K562 (cell line): Measurements from ENCODE around the gene SCLT1. TPM values are rescaled to one million over a fixed set of nuclear protein-coding genes. Genes with fewer than 3 reads are reported as not detected.

Experiments
- ATAC-seq: fragments of 200-7000 bp; cut with Tn5 transposase; 3 replicates; pipeline ENCODE4 v1.9.1; 2020; ENCODE audit warnings: moderate library complexity
- BruUV-seq: library from RNA; stranded (reverse); fragments of 400-500 nt; replicated peaks from 2 replicates; lab custom pipeline; 2021; lab: Mats Ljungman, UMichigan
- CTCF ChIA-PET: fragments of 300-600 bp; formaldehyde crosslinking; extraction: SDS; loops from one replicate; lab custom pipeline; 2021; ENCODE audit warnings: low intra/inter-chr PET ratio; lab: Yijun Ruan, JAX
- POLR2A ChIA-PET: fragments of 300-600, 350-650 bp; sonication (Branson Sonifier 250); formaldehyde crosslinking; extraction: SDS; loops from one replicate; lab custom pipeline; 2021; ENCODE audit warnings: antibody characterized with exemption, inconsistent platforms; lab: Yijun Ruan, JAX
- DNase-seq, 4 experiments: peaks; one replicate each; pipeline versions ENCODE4 v3.0.0 to v3.0.0-alpha.2; 2011 to 2018; ENCODE audit warnings: low spot score in 3 of 4, mixed read lengths in 3 of 4; ENCODE audit errors: extremely low read depth in 1 of 4
- FAIRE-seq: peaks from 2 replicates; lab custom pipeline; 2011; peaks lifted over from hg19 to GRCh38; lab: Jason Lieb, UNC
- H2AFZ ChIP-seq: 2 replicates; pipeline ENCODE4 v1.6.0; 2011; ENCODE audit warnings: low read depth, low read length, control low read depth, inconsistent platforms
- H3K27ac ChIP-seq: fragments of 200-600 bp; 3 replicates; pipeline ENCODE4 v1.8.0; 2011; ENCODE audit warnings: low read depth, mild to moderate bottlenecking, control low read depth, inconsistent platforms, low read length, moderate library complexity, mixed read lengths; ENCODE audit errors: extremely low read depth
- H3K27me3 ChIP-seq, 2 experiments: fragments of 300-600 bp in 1 of 2; 2 replicates in 1 of 2; 3 replicates in 1 of 2; pipeline versions ENCODE4 v1.6.0 to v1.8.0; 2011; ENCODE audit warnings: inconsistent platforms in 2 of 2, low read length in 2 of 2, mild to moderate bottlenecking in 1 of 2, mixed read lengths in 1 of 2, moderate library complexity in 1 of 2; ENCODE audit not compliant: control insufficient read depth in 2 of 2, insufficient read depth in 2 of 2
- H3K36me3 ChIP-seq: fragments of 300-600 bp; 3 replicates; pipeline ENCODE4 v1.8.0; 2011; ENCODE audit warnings: mild to moderate bottlenecking, low read length, inconsistent platforms; ENCODE audit not compliant: control insufficient read depth, insufficient read depth
- H3K4me1 ChIP-seq, 2 experiments: fragments of 200-600 bp in 1 of 2; replicated peaks in 1 of 2; 2 replicates in 1 of 2; 3 replicates in 1 of 2; pipeline versions ENCODE4 v1.5.1 to v1.8.0; 2011; ENCODE audit warnings: inconsistent platforms in 2 of 2, low read length in 2 of 2, mild to moderate bottlenecking in 1 of 2, mixed read lengths in 1 of 2, moderate library complexity in 1 of 2; ENCODE audit not compliant: control insufficient read depth in 2 of 2, insufficient read depth in 2 of 2
- H3K4me2 ChIP-seq: 2 replicates; pipeline ENCODE4 v1.6.1; 2011; ENCODE audit warnings: low read length, control low read depth, inconsistent platforms, mixed read lengths; ENCODE audit not compliant: insufficient read depth
- H3K4me3 ChIP-seq: fragments of 200-600 bp; sonication (generic), shearing (Covaris generic); 2 replicates; pipeline ENCODE4 v1.5.1; 2016; ENCODE audit warnings: control low read depth, inconsistent platforms
- H3K79me2 ChIP-seq: fragments of 200-600 bp; 3 replicates; pipeline ENCODE4 v1.8.0; 2011; ENCODE audit warnings: low read length, inconsistent platforms; ENCODE audit not compliant: control insufficient read depth, insufficient read depth
- H3K9ac ChIP-seq, 2 experiments: 2 replicates each; pipeline versions ENCODE4 v1.6.0 to v1.6.1; 2011; ENCODE audit warnings: low read depth in 2 of 2, low read length in 2 of 2, control low read depth in 1 of 2, inconsistent platforms in 1 of 2, mild to moderate bottlenecking in 1 of 2, mixed read lengths in 1 of 2; ENCODE audit not compliant: insufficient read depth in 1 of 2
- H3K9me1 ChIP-seq: one replicate; pipeline ENCODE4 v1.6.0; 2011; ENCODE audit warnings: inconsistent platforms, mild to moderate bottlenecking, low read length, moderate library complexity; ENCODE audit not compliant: control insufficient read depth, insufficient read depth
- H3K9me3 ChIP-seq: replicated peaks from 2 replicates; pipeline ENCODE4 v1.5.1; 2011; ENCODE audit warnings: low read depth, low read length, inconsistent platforms; ENCODE audit not compliant: control insufficient read depth, insufficient read depth
- H4K20me1 ChIP-seq: replicated peaks from 2 replicates; pipeline ENCODE4 v1.6.1; 2011; ENCODE audit warnings: low read length, inconsistent platforms, mixed read lengths; ENCODE audit not compliant: control insufficient read depth, insufficient read depth
- HDAC3 ChIP-seq: fragments of 450-650 bp; IDR thresholded peaks from 2 replicates; pipeline ENCODE4 v1.6.1; 2018; ENCODE audit warnings: borderline replicate concordance, mild to moderate bottlenecking, moderate library complexity; ENCODE audit not compliant: partially characterized antibody
- HNRNPK ChIP-seq: fragments of 200-400 bp; formaldehyde crosslinking; IDR thresholded peaks from one replicate; pipeline ENCODE4 v1.6.1; 2018; ENCODE audit warnings: mild to moderate bottlenecking, low read depth, low read length; ENCODE audit not compliant: poor library complexity, severe bottlenecking
- MCM7 ChIP-seq, 2 experiments: fragments of 450-650 bp; IDR thresholded peaks; 2 replicates each; pipeline ENCODE4 v1.6.1; 2016 to 2018
- MTA2 ChIP-seq: fragments of 450-650 bp; IDR thresholded peaks from 2 replicates; pipeline ENCODE4 v1.6.1; 2016; ENCODE audit warnings: low read depth
- NEUROD1 ChIP-seq: fragments of 150-350 bp; IDR thresholded peaks from 2 replicates; pipeline ENCODE4 v1.6.1; 2014; ENCODE audit warnings: borderline replicate concordance, low read length, low read depth; ENCODE audit not compliant: partially characterized antibody
- SAP30 ChIP-seq: fragments of 200-600 bp; sonication (generic); IDR thresholded peaks from 2 replicates; pipeline ENCODE4 v1.6.1; 2012; ENCODE audit warnings: borderline replicate concordance, low read depth, mild to moderate bottlenecking, moderate library complexity, low read length, control low read depth, inconsistent platforms; ENCODE audit not compliant: insufficient read depth, poor library complexity, severe bottlenecking
- WHSC1 ChIP-seq: IDR thresholded peaks from one replicate; pipeline ENCODE4 v1.6.1; 2012; ENCODE audit warnings: low read length, control low read depth, inconsistent platforms
- ZNF133 ChIP-seq: fragments of 250-450 bp; sonication (Bioruptor Pico); IDR thresholded peaks from 2 replicates; pipeline ENCODE4 v1.4.0; 2020; ENCODE audit warnings: mild to moderate bottlenecking
- in situ Hi-C: fragments of 300-500 bp; cut with MboI; formaldehyde crosslinking; loops from 4 replicates; pipeline ENCODE4 v1.15.0; 2018; ENCODE audit warnings: inconsistent platforms, mixed read lengths
- intact Hi-C: fragments of 100-400 bp; cut with micrococcal nuclease; formaldehyde crosslinking; loops from 2 replicates; pipeline ENCODE4 v1.14.2; 2022
- polyA plus RNA-seq, 8 experiments: library from polyadenylated mRNA; depleted of rRNA in 4 of 8; stranded (reverse) in 5 of 8; unstranded in 3 of 8; fragments of >200 nt; fragmentation: Nextera tagmentation in 2 of 8; fragmentation: Illumina TruSeq in 1 of 8; extraction: Ambion mirVana in 2 of 8; extraction: Trizol in 1 of 8; gene quantifications; 2 replicates each; pipeline versions ENCODE4 v1.2.1 to v1.2.3, GENCODE V29; 2011 to 2014; ENCODE audit warnings: inconsistent platforms in 1 of 8, missing spikeins in 1 of 8
- total RNA-seq, 7 experiments: library from RNA; depleted of rRNA in 6 of 7; stranded (reverse); fragments of >200 nt in 6 of 7; fragmentation: Illumina TruSeq in 2 of 7; extraction: Trizol in 2 of 7; gene quantifications; 2 replicates each; pipeline versions ENCODE4 v1.2.1 to v1.2.3, GENCODE V29; 2011 to 2021; ENCODE audit warnings: low replicate concordance in 1 of 7
- TF ChIP-seq, protein P1 (sequence below): fragments of 450-650 bp; IDR thresholded peaks from 2 replicates; pipeline ENCODE4 v1.6.1; 2018; ENCODE audit not compliant: partially characterized antibody

The SCLT1 gene
- total and polyA plus RNA-seq, 9 of the 15 experiments (the other 6 are each of a cell fraction or from before 2014, with no cell fraction given): 8.0 to 31.9 (median 24.2) TPM

DNA sequence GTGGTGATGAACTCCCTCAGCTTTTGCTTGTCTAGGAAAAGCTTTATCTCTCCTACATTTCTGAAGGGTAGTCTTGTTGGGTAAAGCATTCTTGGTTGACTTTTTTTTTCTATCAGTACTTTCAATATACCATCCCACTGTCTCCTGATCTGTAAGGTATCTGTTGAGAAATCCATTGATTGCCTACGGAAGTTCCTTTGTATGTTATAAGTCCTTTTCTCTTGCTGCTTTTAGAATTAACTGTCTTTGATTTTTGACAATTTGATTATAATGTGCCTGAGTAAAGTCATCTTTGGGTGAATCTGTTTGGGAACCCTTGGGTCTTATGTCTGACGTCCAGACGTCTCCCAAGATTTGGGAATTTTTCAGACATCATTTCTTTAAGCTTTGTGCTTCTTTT lies 30.8 kb downstream of the SCLT1 start (continued):
- TF ChIP-seq, protein P1, sequence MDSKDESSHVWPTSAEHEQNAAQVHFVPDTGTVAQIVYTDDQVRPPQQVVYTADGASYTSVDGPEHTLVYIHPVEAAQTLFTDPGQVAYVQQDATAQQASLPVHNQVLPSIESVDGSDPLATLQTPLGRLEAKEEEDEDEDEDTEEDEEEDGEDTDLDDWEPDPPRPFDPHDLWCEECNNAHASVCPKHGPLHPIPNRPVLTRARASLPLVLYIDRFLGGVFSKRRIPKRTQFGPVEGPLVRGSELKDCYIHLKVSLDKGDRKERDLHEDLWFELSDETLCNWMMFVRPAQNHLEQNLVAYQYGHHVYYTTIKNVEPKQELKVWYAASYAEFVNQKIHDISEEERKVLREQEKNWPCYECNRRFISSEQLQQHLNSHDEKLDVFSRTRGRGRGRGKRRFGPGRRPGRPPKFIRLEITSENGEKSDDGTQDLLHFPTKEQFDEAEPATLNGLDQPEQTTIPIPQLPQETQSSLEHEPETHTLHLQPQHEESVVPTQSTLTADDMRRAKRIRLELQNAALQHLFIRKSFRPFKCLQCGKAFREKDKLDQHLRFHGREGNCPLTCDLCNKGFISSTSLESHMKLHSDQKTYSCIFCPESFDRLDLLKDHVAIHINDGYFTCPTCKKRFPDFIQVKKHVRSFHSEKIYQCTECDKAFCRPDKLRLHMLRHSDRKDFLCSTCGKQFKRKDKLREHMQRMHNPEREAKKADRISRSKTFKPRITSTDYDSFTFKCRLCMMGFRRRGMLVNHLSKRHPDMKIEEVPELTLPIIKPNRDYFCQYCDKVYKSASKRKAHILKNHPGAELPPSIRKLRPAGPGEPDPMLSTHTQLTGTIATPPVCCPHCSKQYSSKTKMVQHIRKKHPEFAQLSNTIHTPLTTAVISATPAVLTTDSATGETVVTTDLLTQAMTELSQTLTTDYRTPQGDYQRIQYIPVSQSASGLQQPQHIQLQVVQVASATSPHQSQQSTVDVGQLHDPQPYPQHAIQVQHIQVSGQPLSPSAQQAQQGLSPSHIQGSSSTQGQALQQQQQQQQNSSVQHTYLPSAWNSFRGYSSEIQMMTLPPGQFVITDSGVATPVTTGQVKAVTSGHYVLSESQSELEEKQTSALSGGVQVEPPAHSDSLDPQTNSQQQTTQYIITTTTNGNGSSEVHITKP: no peak
- no peak for TF ChIP-seq MCM7 (IDR thresholded peaks at IDR 0.05)
- TF ChIP-seq HNRNPK: no peak
- TF ChIP-seq HDAC3: no peak
- no peak for TF ChIP-seq NEUROD1
- TF ChIP-seq MTA2: no peak

DNA sequence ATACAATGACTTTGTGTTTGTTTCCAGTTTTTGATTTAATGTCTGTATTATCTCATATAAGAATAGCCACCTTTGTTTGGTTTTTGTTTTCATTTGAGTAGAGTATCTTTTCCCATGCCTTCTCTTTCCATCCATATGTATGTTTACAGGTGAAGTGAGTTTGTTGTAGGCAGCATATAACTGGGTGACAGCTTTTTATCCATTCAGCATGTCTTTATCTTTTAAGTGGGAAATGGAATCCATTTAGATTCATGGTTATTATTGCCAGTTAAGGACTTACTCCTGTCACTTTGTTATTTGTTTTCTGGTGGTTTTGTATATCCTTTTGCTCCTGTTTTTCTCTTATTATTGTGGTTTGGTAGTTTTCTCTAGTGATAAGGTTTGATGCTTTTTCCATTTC lies 34.3 kb downstream of the SCLT1 start:
- BruUV-seq: no TSS peak

More for the DNA sequence above, 34.3 kb downstream of the SCLT1 start:
- Histone ChIP-seq H3K9ac (no peak overlapping the region), H3K9me1 (no peaks in the 10 kb centered on the region), H3K9me3 (peaks cover 39% of the 10 kb centered on the region), H3K27me3 (no peaks in the 10 kb centered on the region), H3K4me3 (no peak overlapping the region), H3K79me2 (no peaks in the 10 kb centered on the region), H3K36me3 (peaks cover 23% of the 10 kb centered on the region), H4K20me1 (no peaks in the 10 kb centered on the region), H2AFZ (no peak overlapping the region), H3K4me2 (no peak overlapping the region), H3K4me1 (no peaks in the 10 kb centered on the region), H3K27ac (no peak overlapping the region)
- ATAC-seq: no peak
- ChIA-PET POLR2A (no interaction called here), CTCF (no interaction called here)
- no peak for DNase-seq
- intact Hi-C loops (no loop called here), in situ Hi-C loops (no loop called here)
- TF ChIP-seq WHSC1 (no peak), SAP30 (no peak), ZNF133 (CRISPR knock-in tag) (no peak)
- no peak for FAIRE-seq
